HUDEP-2 (cell line): ENCODE results near the gene ULK4.
"Not testable (repeated sequence)": the region's sequence is repeated elsewhere in the genome, so short reads cannot be mapped to it uniquely, and the experiment has no call there.

Experiments
- DNase-seq, 76 experiments: peaks; one replicate each; lab custom pipeline; 2025; ENCODE audit not compliant: unreplicated experiment in 76 of 76; lab: John Stamatoyannopoulos, UW

The ULK4 gene

GRCh38 chr3:41874022-41874421 lies 87.9 kb downstream of the ULK4 start:
- no peak for DNase-seq

DNA sequence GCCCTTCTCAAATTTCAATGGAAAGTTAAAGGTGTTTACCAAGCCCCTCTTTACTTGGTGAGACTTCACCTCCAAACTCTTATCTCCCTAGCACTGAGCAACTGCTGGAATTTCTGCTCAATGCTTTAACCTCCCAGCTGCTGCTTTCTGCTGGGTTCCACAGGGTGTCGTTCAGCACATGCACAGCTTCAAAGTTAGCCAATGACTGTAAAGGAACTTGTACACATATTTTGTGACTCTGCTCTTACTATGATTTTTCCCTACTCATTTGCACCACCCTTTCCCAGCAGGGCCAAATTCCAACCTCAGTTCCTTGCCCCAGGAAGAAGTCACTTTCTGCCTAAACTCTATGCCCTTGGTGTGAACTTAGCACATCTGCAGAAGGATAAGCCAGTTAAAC lies 89.7 kb downstream of the ULK4 start:
- DNase-seq: no peak

- no peak for DNase-seq
Measured at GRCh38 chr3:41867533-41867932, 94.4 kb downstream of the ULK4 start.

GRCh38 chr3:41866298-41866697 lies 95.6 kb downstream of the ULK4 start:
- no peak for DNase-seq

- no peak for DNase-seq
Measured at GRCh38 chr3:41863024-41863423, 98.9 kb downstream of the ULK4 start.

- DNase-seq: not testable (repeated sequence)
Measured at GRCh38 chr3:41860489-41860888, 101.4 kb downstream of the ULK4 start.

DNA sequence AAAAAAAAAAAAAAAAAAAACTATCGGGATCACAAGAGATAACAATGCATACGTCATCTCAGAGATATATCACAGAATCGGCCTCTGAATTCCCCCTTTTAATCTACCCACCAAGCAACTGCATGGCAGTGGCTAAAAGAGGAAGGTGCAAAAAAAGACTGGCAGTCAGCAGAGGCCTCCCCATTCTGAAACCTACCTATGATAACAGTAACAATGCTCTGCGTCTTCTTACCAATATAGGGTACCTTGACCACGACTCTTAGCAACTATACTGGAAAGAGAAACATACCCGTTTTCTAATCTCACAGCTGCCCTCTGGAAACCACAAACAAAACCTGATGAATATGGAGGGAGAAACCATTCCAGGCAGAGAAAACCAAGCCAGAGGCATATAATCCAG lies 106.9 kb downstream of the ULK4 start:
- DNase-seq: no peak

DNA sequence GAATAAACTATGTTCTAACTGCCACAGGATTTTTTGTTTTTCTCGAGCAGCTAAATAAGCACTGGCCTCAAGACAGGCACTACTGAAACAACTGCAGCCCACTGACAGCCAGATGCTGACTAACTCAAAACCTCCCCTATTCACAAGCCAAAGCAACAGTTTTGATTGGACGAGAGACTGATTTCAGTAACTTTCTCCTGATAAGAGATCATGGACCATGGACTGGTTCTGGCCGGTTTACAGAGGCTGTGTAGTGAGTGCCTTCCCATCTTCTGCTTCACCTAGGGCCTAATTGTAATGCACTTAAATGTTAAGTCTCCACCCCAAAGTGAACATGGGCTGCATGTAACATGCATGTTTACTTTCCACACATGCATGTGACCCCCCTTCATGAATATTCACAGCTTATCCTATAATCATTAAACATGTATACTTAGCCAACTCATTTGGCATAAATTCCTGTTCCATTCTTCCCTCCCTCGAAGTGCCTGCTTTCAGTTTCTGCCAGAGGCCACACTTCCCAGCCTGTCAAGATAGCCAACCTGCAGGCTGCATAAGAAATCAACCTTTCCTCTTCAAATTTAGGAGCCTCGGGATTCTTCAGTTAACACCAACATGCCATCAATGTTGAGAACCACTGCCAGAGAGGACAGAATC lies 108.2 kb downstream of the ULK4 start:
- no peak for DNase-seq

DNA sequence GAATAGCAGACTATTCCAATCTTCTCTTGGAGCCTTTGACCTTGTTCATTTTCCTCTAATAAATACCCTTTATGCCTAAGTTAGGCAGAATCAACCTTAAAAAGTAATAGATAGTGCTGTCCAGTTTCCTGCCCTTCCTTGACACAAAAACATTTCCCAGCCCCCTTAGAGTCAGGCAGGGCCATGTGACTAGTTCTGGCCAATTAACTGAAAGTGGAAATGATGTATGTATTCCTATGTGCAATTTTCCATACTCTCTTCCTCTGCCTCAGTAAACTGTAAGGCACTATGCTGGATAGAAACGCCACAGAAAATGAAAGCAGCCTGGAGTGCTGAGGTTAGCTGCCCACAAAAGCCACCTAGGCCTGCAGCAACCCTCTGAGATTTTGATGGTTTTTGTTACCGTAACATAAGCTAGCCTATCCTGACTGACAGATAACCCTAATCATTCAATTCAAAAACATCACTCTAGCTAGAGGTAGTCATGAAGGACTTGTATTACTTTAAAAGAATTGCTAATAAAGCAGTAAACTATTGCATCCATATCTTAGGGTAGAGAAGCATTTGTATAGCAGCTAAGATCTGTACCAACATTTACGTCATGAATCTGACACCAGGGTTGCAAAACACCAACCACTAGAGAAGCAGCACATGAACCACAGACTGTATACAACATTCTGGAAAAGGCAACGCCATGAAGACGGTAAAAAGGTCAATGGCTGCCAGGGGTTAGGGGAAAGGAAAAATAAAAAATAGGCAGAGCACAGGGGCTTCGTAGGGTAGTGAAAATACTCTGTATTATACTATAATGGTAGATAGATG lies 112.9 kb downstream of the ULK4 start:
- DNase-seq: no peak

- DNase-seq: no peak
Measured at GRCh38 chr3:41847679-41848078, 114.2 kb downstream of the ULK4 start.

GRCh38 chr3:41846850-41847249 lies 115.1 kb downstream of the ULK4 start:
- no peak for DNase-seq

- DNase-seq: no peak
Measured at GRCh38 chr3:41845826-41846225, 116.1 kb downstream of the ULK4 start.

DNA sequence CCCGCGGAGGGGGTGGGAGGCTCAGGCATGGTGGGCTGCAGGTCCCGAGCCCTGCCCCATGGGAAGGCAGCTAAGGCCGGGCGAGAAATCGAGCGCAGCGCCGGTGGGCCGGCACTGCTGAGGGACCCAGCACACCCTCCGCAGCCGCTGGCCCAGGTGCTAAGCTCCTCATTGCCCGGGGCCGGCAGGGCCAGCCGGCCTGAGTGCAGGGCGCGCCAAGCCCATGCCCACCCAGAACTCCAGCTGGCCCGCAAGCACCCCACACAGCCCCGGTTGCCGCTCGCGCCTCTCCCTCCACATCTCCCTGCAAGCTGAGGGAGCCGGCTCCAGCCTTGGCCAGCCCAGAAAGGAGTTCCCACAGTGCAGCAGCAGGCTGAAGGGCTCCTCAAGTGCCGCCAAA lies 117.6 kb downstream of the ULK4 start:
- not testable (repeated sequence) for DNase-seq

DNA sequence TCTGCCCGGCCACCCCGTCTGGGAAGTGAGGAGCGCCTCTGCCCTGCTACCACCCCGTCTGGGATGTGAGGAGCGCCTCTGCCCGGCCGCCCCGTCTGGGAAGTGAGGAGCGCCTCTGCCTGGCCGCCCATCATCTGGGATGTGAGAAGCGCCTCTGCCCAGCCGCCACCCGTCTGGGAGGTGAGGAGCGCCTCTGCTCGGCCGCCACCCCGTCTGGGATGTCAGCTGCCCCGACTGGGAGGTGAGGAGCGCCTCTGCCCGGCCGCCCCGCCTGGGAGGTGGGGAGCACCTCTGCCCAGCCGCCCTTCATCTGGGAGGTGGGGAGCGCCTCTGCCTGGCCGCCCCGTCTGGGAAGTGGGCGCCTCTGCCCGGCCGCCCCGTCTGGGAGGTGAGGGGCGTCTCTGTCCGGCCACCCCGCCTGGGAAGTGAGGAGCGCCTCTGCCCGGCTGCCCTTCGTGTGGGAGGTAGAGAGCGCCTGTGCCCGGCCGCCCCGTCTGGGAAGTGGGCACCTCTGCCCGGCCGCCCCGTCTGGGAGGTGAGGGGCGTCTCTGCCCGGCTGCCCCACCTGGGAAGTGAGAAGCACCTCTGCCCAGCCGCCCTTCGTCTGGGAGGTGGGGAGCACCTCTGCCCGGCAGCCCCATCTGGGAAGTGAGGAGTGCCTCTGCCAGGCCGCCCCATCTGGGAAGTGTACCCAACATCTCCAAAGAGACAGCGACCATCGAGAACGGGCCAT lies 120.8 kb downstream of the ULK4 start:
- not testable (repeated sequence) for DNase-seq

GRCh38 chr3:41836360-41837134 lies 125.4 kb downstream of the ULK4 start:
- no peak for DNase-seq

- no peak for DNase-seq
Measured at GRCh38 chr3:41833628-41834027, 128.3 kb downstream of the ULK4 start.

DNA sequence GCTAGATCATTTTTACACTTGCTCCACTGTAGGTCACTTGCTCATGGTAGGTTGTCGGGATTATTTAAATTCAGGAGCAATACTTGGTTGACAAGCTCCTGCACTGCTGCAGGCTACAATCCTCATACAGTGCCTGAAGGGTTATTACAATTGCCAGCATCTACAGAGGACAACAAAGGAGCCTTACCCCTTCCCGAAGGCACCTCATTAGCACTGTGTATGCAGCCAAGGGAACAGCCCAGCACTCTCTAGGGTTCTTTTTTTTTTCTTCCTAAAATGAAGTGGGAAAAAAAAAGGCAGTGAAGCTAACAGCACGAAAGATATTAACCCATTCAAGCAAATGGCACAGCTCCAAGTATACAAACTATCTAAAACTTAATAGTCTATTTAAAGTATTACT lies 142.7 kb downstream of the ULK4 start:
- DNase-seq: no peak

DNA sequence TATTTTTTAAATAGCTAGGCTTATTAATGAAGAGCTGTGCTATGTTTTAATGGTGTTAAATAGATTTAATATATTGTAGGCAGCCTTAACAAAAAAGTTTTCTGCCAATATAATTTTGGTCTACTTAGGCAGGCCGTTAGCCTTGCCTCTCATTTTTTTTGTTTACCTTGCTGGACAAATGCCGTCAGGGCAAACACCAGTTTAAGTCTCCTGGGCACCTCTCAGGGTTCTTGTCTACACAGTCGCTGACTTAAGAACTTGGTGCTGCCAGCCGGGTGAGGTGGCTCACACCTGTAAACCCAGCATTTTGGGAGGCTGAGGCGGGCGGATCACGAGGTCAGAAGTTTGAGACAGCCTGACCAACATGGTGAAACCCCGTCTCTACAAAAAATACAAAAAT lies 153.3 kb downstream of the ULK4 start:
- no peak for DNase-seq

GRCh38 chr3:41808152-41808551 lies 153.8 kb downstream of the ULK4 start:
- DNase-seq: peak in 5 of 76 experiments; percentile 1 to 10 (median 3)

DNA sequence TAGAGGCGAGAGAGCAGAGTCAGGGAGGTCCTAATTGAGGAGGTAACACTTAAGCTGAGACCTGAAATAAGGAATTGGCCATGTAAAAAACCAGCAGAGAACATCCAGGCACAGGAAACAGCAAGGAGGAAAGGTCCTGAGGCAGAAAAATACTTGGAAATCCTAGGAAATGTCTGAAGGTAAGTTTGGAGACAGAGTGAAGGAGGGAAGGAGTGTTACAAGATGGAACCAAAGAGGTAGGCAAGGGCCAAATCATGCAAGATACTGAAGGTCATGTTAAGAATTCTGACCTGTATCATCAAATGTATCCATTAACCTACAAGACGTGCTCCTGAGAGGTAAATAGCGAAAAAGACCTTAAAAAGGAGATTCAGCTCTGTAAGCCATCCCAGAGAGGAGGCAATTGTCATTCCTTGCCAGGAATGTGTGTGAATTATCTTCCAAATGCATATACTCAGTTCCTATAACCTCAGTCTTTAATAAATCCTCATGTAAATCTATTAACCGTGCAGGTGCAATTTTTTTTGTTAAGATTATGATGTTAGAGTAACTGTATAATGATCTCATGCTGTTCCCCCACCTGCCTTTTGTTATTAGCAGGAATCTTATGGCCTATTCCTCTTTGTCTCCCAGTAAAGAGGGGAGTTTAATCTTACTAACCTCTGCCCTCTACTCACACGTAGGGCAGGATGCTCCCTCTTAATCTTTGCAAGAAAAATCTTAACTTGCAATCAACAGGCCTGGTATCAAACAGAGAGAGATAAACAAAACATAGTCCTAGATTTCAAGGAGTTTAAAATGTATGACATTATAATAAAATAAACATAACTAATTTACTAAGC lies 166.9 kb downstream of the ULK4 start:
- no peak for DNase-seq
